H1 (cell line): ENCODE results near the gene OTOS. TPM values are rescaled to one million over a fixed set of nuclear protein-coding genes. Genes with fewer than 3 reads are reported as not detected.

Source experiments
- CTCF ChIA-PET: fragments of 300-600 bp; sonication (Branson Sonifier 250); formaldehyde crosslinking; loops from one replicate; lab custom pipeline; 2021; ENCODE audit not compliant: partially characterized antibody; lab: Charles Lee
- POLR2A ChIA-PET: fragments of 300-600 bp; sonication (Branson Sonifier 250); formaldehyde crosslinking; loops from one replicate; lab custom pipeline; 2021; ENCODE audit warnings: inconsistent platforms; ENCODE audit not compliant: partially characterized antibody; lab: Charles Lee
- DNase-seq, 2 experiments: peaks; one replicate each; pipeline versions ENCODE4 v3.0.0 to v3.0.0-alpha.2; 2010 to 2022; ENCODE audit warnings: low spot score in 2 of 2, low read depth in 1 of 2, mixed read lengths in 1 of 2
- FAIRE-seq: peaks from 2 replicates; lab custom pipeline; 2011; peaks lifted over from hg19 to GRCh38; lab: Jason Lieb, UNC
- H2AFZ ChIP-seq: 2 replicates; pipeline ENCODE4 v1.8.1; 2012; ENCODE audit warnings: low read length, inconsistent platforms
- H2AK5ac ChIP-seq: 2 replicates; pipeline ENCODE4 v1.6.1; 2013; ENCODE audit warnings: low read depth, low read length
- H2BK120ac ChIP-seq: replicated peaks from 2 replicates; pipeline ENCODE3; 2013; ENCODE audit warnings: low read depth, low read length, inconsistent platforms
- H2BK12ac ChIP-seq: 2 replicates; pipeline ENCODE4 v1.6.1; 2013; ENCODE audit warnings: low read depth, low read length
- H2BK15ac ChIP-seq: 2 replicates; pipeline ENCODE4 v1.6.1; 2013; ENCODE audit warnings: low read length
- H2BK20ac ChIP-seq: 2 replicates; pipeline ENCODE4 v1.6.1; 2013; ENCODE audit warnings: low read length
- H2BK5ac ChIP-seq: 2 replicates; pipeline ENCODE4 v1.6.1; 2013; ENCODE audit warnings: low read depth, low read length
- H3K14ac ChIP-seq: 2 replicates; pipeline ENCODE4 v1.6.1; 2013; ENCODE audit warnings: inconsistent platforms; ENCODE audit not compliant: insufficient read length
- H3K18ac ChIP-seq: 2 replicates; pipeline ENCODE4 v1.6.1; 2013; ENCODE audit warnings: low read length; ENCODE audit errors: extremely low read depth
- H3K23ac ChIP-seq: 2 replicates; pipeline ENCODE4 v1.6.1; 2013; ENCODE audit warnings: inconsistent platforms; ENCODE audit not compliant: insufficient read length
- H3K23me2 ChIP-seq: 2 replicates; pipeline ENCODE4 v1.6.1; 2013; ENCODE audit warnings: low read depth, low read length
- H3K27ac ChIP-seq: 2 replicates; pipeline ENCODE4 v1.6.1; 2011; ENCODE audit warnings: low read depth, low read length, inconsistent platforms
- H3K27me3 ChIP-seq, 4 experiments: replicated peaks in 1 of 4; 1 replicate in 1 of 4; 2 replicates in 3 of 4; pipeline versions ENCODE4 v1.6.1 to v1.8.1; 2011 to 2013; ENCODE audit warnings: low read length in 3 of 4, mild to moderate bottlenecking in 3 of 4, inconsistent platforms in 2 of 4, mixed read lengths in 2 of 4, moderate library complexity in 1 of 4; ENCODE audit not compliant: control insufficient read depth in 3 of 4, insufficient read depth in 3 of 4; ENCODE audit errors: extremely low read depth in 1 of 4
- H3K36me3 ChIP-seq, 4 experiments: 2 replicates each; pipeline versions ENCODE4 v1.6.1 to v1.8.1; 2011 to 2013; ENCODE audit warnings: mild to moderate bottlenecking in 4 of 4, low read length in 3 of 4, moderate library complexity in 2 of 4, control low read depth in 1 of 4, inconsistent platforms in 1 of 4; ENCODE audit not compliant: insufficient read depth in 4 of 4, control insufficient read depth in 2 of 4
- H3K4ac ChIP-seq: replicated peaks from 2 replicates; pipeline ENCODE3; 2013; ENCODE audit warnings: low read length, low read depth, mixed read lengths, inconsistent platforms; ENCODE audit not compliant: insufficient read length
- H3K4me1 ChIP-seq, 4 experiments: replicated peaks in 1 of 4; 1 replicate in 1 of 4; 2 replicates in 3 of 4; pipeline versions ENCODE4 v1.6.1 to v1.8.1; 2011 to 2013; ENCODE audit warnings: low read length in 3 of 4, inconsistent platforms in 2 of 4, mixed read lengths in 1 of 4; ENCODE audit not compliant: insufficient read depth in 4 of 4, control insufficient read depth in 3 of 4
- H3K4me2 ChIP-seq, 2 experiments: 2 replicates each; pipeline versions ENCODE4 v1.6.1 to v1.8.1; 2011 to 2013; ENCODE audit warnings: low read depth in 2 of 2, low read length in 2 of 2, control low read depth in 1 of 2, inconsistent platforms in 1 of 2, mild to moderate bottlenecking in 1 of 2; ENCODE audit not compliant: insufficient read depth in 1 of 2
- H3K4me3 ChIP-seq, 4 experiments: fragments of 200-600, 300-600 bp in 1 of 4; sonication (generic), shearing (Covaris generic), sonication (Bioruptor Twin) in 1 of 4; 2 replicates each; pipeline versions ENCODE4 v1.5.1 to v1.8.1; 2011 to 2016; ENCODE audit warnings: low read length in 4 of 4, low read depth in 3 of 4, control low read depth in 2 of 4, inconsistent platforms in 2 of 4, mild to moderate bottlenecking in 2 of 4, mixed read lengths in 1 of 4, moderate library complexity in 1 of 4; ENCODE audit not compliant: insufficient read depth in 2 of 4; ENCODE audit errors: extremely low read depth in 1 of 4
- H3K56ac ChIP-seq: replicated peaks from 2 replicates; pipeline ENCODE3; 2013; ENCODE audit warnings: low read depth, mild to moderate bottlenecking, mixed read lengths, low read length, inconsistent platforms; ENCODE audit not compliant: insufficient read length
- H3K79me1 ChIP-seq: 2 replicates; pipeline ENCODE4 v1.6.1; 2013; ENCODE audit warnings: low read depth, low read length, control low read depth
- H3K79me2 ChIP-seq, 2 experiments: 2 replicates each; pipeline versions ENCODE4 v1.6.1 to v1.8.1; 2012 to 2013; ENCODE audit warnings: low read length in 2 of 2, mild to moderate bottlenecking in 2 of 2, inconsistent platforms in 1 of 2; ENCODE audit not compliant: insufficient read depth in 2 of 2, control insufficient read depth in 1 of 2
- H3K9ac ChIP-seq, 4 experiments: replicated peaks in 1 of 4; 1 replicate in 1 of 4; 2 replicates in 3 of 4; pipeline versions ENCODE4 v1.6.1 to v1.8.1; 2011 to 2013; ENCODE audit warnings: low read depth in 3 of 4, low read length in 3 of 4, control low read depth in 2 of 4, mild to moderate bottlenecking in 2 of 4, moderate library complexity in 2 of 4, inconsistent platforms in 1 of 4; ENCODE audit errors: extremely low read depth in 1 of 4
- H3K9me3 ChIP-seq, 2 experiments: 2 replicates each; pipeline versions ENCODE4 v1.6.1 to v1.8.1; 2012 to 2013; ENCODE audit warnings: mild to moderate bottlenecking in 2 of 2, moderate library complexity in 2 of 2, control low read depth in 1 of 2, inconsistent platforms in 1 of 2, low read depth in 1 of 2, low read length in 1 of 2, mixed read lengths in 1 of 2; ENCODE audit not compliant: insufficient read depth in 2 of 2
- H4K20me1 ChIP-seq, 2 experiments: replicated peaks in 1 of 2; 2 replicates each; pipeline versions ENCODE3 to v1.8.1; 2011 to 2013; ENCODE audit warnings: inconsistent platforms in 2 of 2, low read length in 2 of 2, mild to moderate bottlenecking in 1 of 2; ENCODE audit not compliant: insufficient read depth in 2 of 2, control insufficient read depth in 1 of 2
- H4K5ac ChIP-seq: 2 replicates; pipeline ENCODE4 v1.6.1; 2013; ENCODE audit warnings: low read length, low read depth, mixed read lengths, inconsistent platforms; ENCODE audit not compliant: insufficient read length
- H4K8ac ChIP-seq: 2 replicates; pipeline ENCODE4 v1.8.0; 2013; ENCODE audit warnings: mild to moderate bottlenecking, moderate library complexity, low read length, inconsistent platforms; ENCODE audit not compliant: insufficient read depth; ENCODE audit errors: extremely low read depth
- H4K91ac ChIP-seq: replicated peaks from 2 replicates; pipeline ENCODE3; 2013; ENCODE audit warnings: low read length, mixed read lengths, inconsistent platforms; ENCODE audit not compliant: insufficient read length
- BACH1 ChIP-seq: IDR thresholded peaks from 2 replicates; pipeline ENCODE4 v1.6.1; 2012; ENCODE audit warnings: low read length, improper control_type of control experiment
- CEBPB ChIP-seq: IDR thresholded peaks from 2 replicates; pipeline ENCODE4 v1.6.1; 2012; ENCODE audit warnings: low read depth, low read length
- KDM4A ChIP-seq: IDR thresholded peaks from one replicate; pipeline ENCODE4 v1.7.1; 2012; ENCODE audit warnings: low read depth, mild to moderate bottlenecking, moderate library complexity, low read length, inconsistent platforms; ENCODE audit not compliant: severe bottlenecking
- KDM5A ChIP-seq: fragments of 200-600 bp; IDR thresholded peaks from 2 replicates; pipeline ENCODE4 v1.7.1; 2012; ENCODE audit warnings: mild to moderate bottlenecking, low read length, inconsistent platforms, mixed read lengths
- RBBP5 ChIP-seq: IDR thresholded peaks from 2 replicates; pipeline ENCODE4 v1.7.1; 2012; ENCODE audit warnings: low read depth, mild to moderate bottlenecking, inconsistent platforms, low read length, moderate library complexity, borderline replicate concordance
- RNF2 ChIP-seq: fragments of 200-900, 300-1000 bp; sonication (generic); IDR thresholded peaks from 2 replicates; pipeline ENCODE4 v1.7.1; 2016; ENCODE audit warnings: borderline replicate concordance, low read depth, mild to moderate bottlenecking, antibody characterized with exemption, low read length; ENCODE audit not compliant: poor library complexity, severe bottlenecking; ENCODE audit errors: missing control alignments
- RXRA ChIP-seq: IDR thresholded peaks from 2 replicates; pipeline ENCODE4 v1.6.1; 2011; ENCODE audit warnings: low read depth, mild to moderate bottlenecking, low read length, moderate library complexity; ENCODE audit not compliant: insufficient read depth
- SIN3A ChIP-seq, 2 experiments: IDR thresholded peaks in 1 of 2; conservative IDR thresholded peaks in 1 of 2; 2 replicates each; pipeline ENCODE4 v1.6.1; 2011 to 2012; ENCODE audit warnings: low read length in 2 of 2, improper control_type of control experiment in 1 of 2, low read depth in 1 of 2, mild to moderate bottlenecking in 1 of 2
- WGBS, 2 experiments: shearing (Covaris generic) in 1 of 2; methylation state at CpG; one replicate each; pipeline versions ENCODE4 v1.1.6 to v1.1.7; 2013 to 2015; ENCODE audit warnings: low lambda C conversion rate in 2 of 2, mixed read lengths in 2 of 2, inconsistent platforms in 1 of 2, low coverage in 1 of 2, missing lambda C conversion rate in 1 of 2; ENCODE audit not compliant: insufficient replicate concordance in 2 of 2, insufficient coverage in 1 of 2, insufficient read length in 1 of 2; ENCODE audit errors: extremely low coverage in 1 of 2, missing lambda C conversion rate in 1 of 2; 5-methylcytosine and 5-hydroxymethylcytosine counted together
- polyA plus RNA-seq, 7 experiments: library from polyadenylated mRNA; depleted of rRNA in 3 of 7; stranded (reverse) in 5 of 7; unstranded in 2 of 7; fragments of >200 nt in 5 of 7; fragments of 200-250 nt in 2 of 7; gene quantifications; 1 replicate in 5 of 7; 2 replicates in 1 of 7; 4 replicates in 1 of 7; pipeline versions ENCODE4 v1.2.1 to v1.2.3, GENCODE V29; 2011 to 2013; ENCODE audit warnings: missing spikeins in 2 of 7, mixed read lengths in 2 of 7
- total RNA-seq: library from RNA; stranded (reverse); fragmentation: NEBNext Ultra II Directional; extraction: Animal tissue kit (Norgen Biotek cat#: 25700); gene quantifications from 2 replicates; pipeline ENCODE4 v1.2.1, GENCODE V29; 2021
- TF ChIP-seq, protein P1 (sequence below): IDR thresholded peaks from 2 replicates; pipeline ENCODE4 v1.6.1; 2011; ENCODE audit warnings: low read length, improper control_type of control experiment

Gene OTOS
- total and polyA plus RNA-seq, 2 of the 8 experiments (the other 6 are each of a cell fraction or from before 2014, with no cell fraction given) = 0.17 TPM; not detected in 1

- Histone ChIP-seq H2BK120ac (no peak overlapping the region), H4K91ac (no peak overlapping the region), H2BK20ac (no peak overlapping the region), H3K18ac (no peak overlapping the region), H4K5ac (no peak overlapping the region), H3K9ac (no peak overlapping the region), H3K4me3 (no peak overlapping the region), H3K56ac (no peak overlapping the region), H3K4me1 (no peaks in the 10 kb centered on the region), H3K27me3 (no peaks in the 10 kb centered on the region; a peak in 1 of 7 replicates), H4K8ac (peak overlapping the region; percentile 25; the same call in 1 of the 2 replicates), H3K27ac (no peak overlapping the region), H2BK5ac (no peak overlapping the region), H2AFZ (no peak overlapping the region), H4K20me1 (no peaks in the 10 kb centered on the region), H3K79me2 (no peaks in the 10 kb centered on the region), H3K4me2 (no peak overlapping the region), H3K36me3 (no peaks in the 10 kb centered on the region), H3K14ac (no peak overlapping the region), H2BK12ac (no peak overlapping the region), H3K23me2 (peaks cover 3% of the 10 kb centered on the region; the same call in 1 of the 2 replicates), H2BK15ac (no peak overlapping the region), H3K9me3 (peaks cover 0 to 4% of the 10 kb centered on the region in 2 experiments; a peak in 2 of 4 replicates), H3K4ac (no peak overlapping the region), H3K79me1 (no peaks in the 10 kb centered on the region), H2AK5ac (no peak overlapping the region), H3K23ac (no peak overlapping the region)
- CTCF ChIA-PET = no interaction called here
- WGBS, 2 experiments = 90% methylated on average over 6 of the region's 6 CpGs; no CpG with 5 or more reads in 1 of the 2 experiments
- no peak for DNase-seq
- no peak for FAIRE-seq
- POLR2A ChIA-PET = no interaction called here
- TF ChIP-seq RBBP5 = no peak
- TF ChIP-seq KDM5A = no peak
- no peak for TF ChIP-seq SIN3A (conservative IDR thresholded peaks at IDR 0.05 in 1 of 2, IDR thresholded peaks at IDR 0.05 in 1 of 2; ENCODE audit: low read depth in 1 of 2, low read length in 2 of 2)
- no peak for TF ChIP-seq CEBPB
- TF ChIP-seq KDM4A = no peak
- TF ChIP-seq, protein P1, sequence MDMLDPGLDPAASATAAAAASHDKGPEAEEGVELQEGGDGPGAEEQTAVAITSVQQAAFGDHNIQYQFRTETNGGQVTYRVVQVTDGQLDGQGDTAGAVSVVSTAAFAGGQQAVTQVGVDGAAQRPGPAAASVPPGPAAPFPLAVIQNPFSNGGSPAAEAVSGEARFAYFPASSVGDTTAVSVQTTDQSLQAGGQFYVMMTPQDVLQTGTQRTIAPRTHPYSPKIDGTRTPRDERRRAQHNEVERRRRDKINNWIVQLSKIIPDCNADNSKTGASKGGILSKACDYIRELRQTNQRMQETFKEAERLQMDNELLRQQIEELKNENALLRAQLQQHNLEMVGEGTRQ = no peak
- no peak for TF ChIP-seq BACH1
- TF ChIP-seq RNF2 = no peak
- TF ChIP-seq RXRA = no peak
These were observed 22.1 kb upstream of the OTOS start for GRCh38 chr2:240162531-240162930.
